GM10266 (cell line): ENCODE measurements around the gene COL27A1.

Experiments
- DNase-seq: peaks from one replicate; pipeline ENCODE4 v3.0.0; 2012; ENCODE audit errors: extremely low spot score
- TF ChIP-seq, protein P1 (sequence below): IDR thresholded peaks from 2 replicates; pipeline ENCODE4 v1.5.1; 2012; ENCODE audit warnings: mild to moderate bottlenecking, low read depth; ENCODE audit not compliant: control insufficient read depth, insufficient read depth; ENCODE audit errors: missing control alignments

COL27A1 gene

DNA sequence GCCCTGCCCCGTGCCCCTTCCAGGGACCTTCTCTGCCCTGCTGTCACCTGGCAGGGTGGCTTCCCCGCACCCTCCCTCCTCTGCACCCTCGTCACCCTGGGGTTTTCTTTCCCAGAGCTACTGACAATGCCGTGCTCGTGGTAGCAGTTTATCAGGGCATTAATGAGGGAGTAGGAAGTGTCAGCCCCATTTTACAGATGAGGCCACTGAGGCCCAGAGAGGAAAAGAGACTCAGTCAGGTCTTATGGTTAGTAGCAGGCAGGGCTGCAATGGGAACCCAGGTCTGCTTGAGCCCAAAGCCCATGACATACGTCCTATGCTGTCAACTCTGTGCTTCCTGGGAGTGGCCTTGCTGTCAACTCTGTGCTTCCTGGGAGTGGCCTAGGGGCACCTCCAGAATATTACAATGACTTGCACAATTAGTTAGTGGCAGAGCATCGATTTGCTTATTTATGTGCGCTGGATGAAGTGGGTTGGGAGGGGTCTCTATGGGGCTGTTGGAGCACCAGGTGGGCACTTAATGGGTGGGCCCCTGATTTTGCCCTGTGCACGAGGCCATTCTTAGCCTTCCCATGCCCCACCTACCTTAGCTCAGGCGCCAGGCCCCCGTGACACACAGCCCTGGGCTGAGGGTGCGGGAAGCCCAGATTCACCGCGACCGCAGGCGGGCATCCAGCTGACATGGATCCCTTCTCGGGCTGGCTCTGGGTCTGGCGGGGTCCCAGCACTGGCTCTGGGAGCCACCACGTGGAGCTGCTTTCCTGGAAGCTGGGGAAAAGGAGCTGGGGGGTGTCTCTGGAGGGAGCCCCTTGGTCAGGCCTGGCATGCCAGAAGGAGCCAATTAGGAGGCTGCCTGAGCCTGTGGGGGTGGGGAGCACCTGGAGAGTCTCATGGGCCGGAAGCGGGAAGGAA, 85.6 kb downstream of the COL27A1 start:
- DNase-seq = no peak
- TF ChIP-seq, protein P1, sequence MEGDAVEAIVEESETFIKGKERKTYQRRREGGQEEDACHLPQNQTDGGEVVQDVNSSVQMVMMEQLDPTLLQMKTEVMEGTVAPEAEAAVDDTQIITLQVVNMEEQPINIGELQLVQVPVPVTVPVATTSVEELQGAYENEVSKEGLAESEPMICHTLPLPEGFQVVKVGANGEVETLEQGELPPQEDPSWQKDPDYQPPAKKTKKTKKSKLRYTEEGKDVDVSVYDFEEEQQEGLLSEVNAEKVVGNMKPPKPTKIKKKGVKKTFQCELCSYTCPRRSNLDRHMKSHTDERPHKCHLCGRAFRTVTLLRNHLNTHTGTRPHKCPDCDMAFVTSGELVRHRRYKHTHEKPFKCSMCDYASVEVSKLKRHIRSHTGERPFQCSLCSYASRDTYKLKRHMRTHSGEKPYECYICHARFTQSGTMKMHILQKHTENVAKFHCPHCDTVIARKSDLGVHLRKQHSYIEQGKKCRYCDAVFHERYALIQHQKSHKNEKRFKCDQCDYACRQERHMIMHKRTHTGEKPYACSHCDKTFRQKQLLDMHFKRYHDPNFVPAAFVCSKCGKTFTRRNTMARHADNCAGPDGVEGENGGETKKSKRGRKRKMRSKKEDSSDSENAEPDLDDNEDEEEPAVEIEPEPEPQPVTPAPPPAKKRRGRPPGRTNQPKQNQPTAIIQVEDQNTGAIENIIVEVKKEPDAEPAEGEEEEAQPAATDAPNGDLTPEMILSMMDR = no peak

DNA sequence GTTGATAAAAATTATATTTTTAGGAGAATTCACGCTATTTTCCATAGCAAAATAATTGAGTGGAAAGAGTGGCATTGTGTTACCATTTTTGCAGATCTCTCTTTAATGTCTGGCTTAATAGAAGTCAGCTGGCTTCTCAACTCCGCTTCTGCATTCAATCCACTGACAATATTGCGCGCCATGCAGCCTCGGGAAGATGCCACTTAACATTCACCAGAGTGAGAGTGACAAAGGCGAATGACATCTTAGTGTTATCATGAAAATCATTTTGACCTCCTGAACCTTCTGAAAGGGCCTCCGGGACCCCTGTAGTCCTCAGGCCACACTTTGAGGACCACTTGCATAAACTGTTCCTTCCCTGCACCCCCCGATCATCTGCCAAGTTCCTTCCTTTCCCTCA, 87.5 kb downstream of the COL27A1 start:
- no peak for DNase-seq
- TF ChIP-seq, protein P1 = no peak

GRCh38 chr9:114243240-114243639, 87.9 kb downstream of the COL27A1 start:
- DNase-seq = no peak
- TF ChIP-seq, protein P1 = no peak

DNA sequence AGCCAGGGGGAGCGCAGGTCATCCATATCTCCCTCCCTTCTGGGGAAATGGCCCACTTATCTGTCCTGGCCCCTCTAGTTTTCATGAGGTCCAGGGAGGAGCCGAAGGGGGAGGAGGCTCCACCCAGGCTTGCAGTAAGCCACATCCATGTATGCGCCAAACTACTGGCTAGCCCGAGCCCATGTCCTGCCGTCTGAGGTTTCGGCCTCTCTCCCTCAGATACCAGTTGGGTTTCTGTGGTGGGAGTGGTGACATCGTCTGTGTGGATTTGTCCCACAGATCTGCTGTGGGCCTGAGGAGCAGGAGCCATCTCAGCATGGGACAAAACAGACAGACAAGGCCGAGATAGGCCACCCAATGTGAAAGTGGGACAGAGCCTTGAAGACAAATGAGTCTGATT, 89.2 kb downstream of the COL27A1 start:
- DNase-seq = no peak
- TF ChIP-seq, protein P1 = no peak

- TF ChIP-seq, protein P1 = no peak
- DNase-seq = no peak
Observed at GRCh38 chr9:114246558-114246957, 91.2 kb downstream of the COL27A1 start.

- TF ChIP-seq, protein P1 = no peak
- no peak for DNase-seq
Observed at GRCh38 chr9:114247077-114247476, 91.7 kb downstream of the COL27A1 start.

DNA sequence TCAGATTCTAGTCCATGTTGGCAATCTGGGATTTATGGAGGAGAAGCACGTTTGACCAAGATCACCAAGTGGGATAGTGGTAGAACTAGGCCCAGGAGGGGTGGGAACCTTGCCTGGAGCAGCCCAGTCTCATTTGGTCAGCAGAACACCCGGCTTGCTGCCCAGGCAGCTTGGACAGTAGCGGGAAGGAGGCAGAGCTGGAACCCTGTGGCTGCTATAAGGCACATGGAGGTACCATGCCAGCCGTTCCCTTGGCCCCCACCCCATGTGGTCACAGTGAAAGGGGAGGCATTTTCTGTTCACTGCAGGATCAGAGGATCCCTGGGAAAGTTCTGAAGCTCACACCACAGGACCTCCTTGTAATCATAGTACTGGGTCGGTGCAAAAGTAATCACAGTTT, 92.2 kb downstream of the COL27A1 start:
- TF ChIP-seq, protein P1 = no peak
- no peak for DNase-seq
